Hepatocyte (in vitro differentiated cells): ENCODE results near the gene TTLL3.

Experiments
- CTCF ChIP-seq: fragments of 200-600 bp; sonication (generic); IDR thresholded peaks from 2 replicates; pipeline ENCODE4 v1.5.1; 2016; ENCODE audit warnings: antibody characterized with exemption, mild to moderate bottlenecking; ENCODE audit not compliant: poor library complexity
- EZH2 ChIP-seq: fragments of 200-600 bp; sonication (generic); IDR thresholded peaks from 2 replicates; pipeline ENCODE4 v1.6.1; 2016; ENCODE audit warnings: antibody characterized with exemption, mild to moderate bottlenecking, borderline replicate concordance
- EZH2phosphoT487 ChIP-seq: fragments of 200-600 bp; sonication (generic); IDR thresholded peaks from one replicate; pipeline ENCODE4 v1.6.1; 2018; ENCODE audit warnings: antibody characterized with exemption, mild to moderate bottlenecking, low read depth, moderate library complexity; ENCODE audit not compliant: unreplicated experiment, severe bottlenecking

GRCh38 chr3:9797196-9797945, 12.7 kb upstream of the TTLL3 start:
- no peak for TF ChIP-seq CTCF
- TF ChIP-seq EZH2phosphoT487: no peak
- TF ChIP-seq EZH2: no peak
